Spinal cord (tissue), 10 donors: ENCODE measurements around the gene NR0B1. TPM values are rescaled to one million over a fixed set of nuclear protein-coding genes. Genes with fewer than 3 reads are reported as not detected.

ENCODE experiments used
- DNase-seq, 6 donors: peaks; one replicate each; pipeline versions ENCODE4 v3.0.0 to v3.0.0-alpha.2; 2013 to 2015; ENCODE audit warnings: low spot score in 6 of 6, low read depth in 4 of 6
- H3K27ac ChIP-seq: one replicate; pipeline ENCODE4 v1.5.1; 2013; ENCODE audit warnings: low read depth, low read length, control low read depth
- H3K27me3 ChIP-seq: one replicate; pipeline ENCODE4 v1.6.1; 2013; ENCODE audit warnings: low read length; ENCODE audit not compliant: control insufficient read depth, insufficient read depth
- H3K36me3 ChIP-seq: one replicate; pipeline ENCODE4 v1.6.1; 2013; ENCODE audit warnings: low read length; ENCODE audit not compliant: control insufficient read depth, insufficient read depth
- H3K4me1 ChIP-seq: one replicate; pipeline ENCODE4 v1.6.1; 2013; ENCODE audit warnings: low read length; ENCODE audit not compliant: control insufficient read depth, insufficient read depth
- H3K4me3 ChIP-seq: one replicate; pipeline ENCODE4 v1.5.1; 2013; ENCODE audit warnings: low read depth, low read length, control low read depth
- H3K9me3 ChIP-seq: one replicate; pipeline ENCODE4 v1.6.1; 2013; ENCODE audit warnings: low read length; ENCODE audit not compliant: control insufficient read depth, insufficient read depth
- WGBS: methylation state at CpG from one replicate; pipeline ENCODE4 v1.1.5; 2013; ENCODE audit warnings: missing lambda C conversion rate; ENCODE audit not compliant: insufficient coverage; 5-methylcytosine and 5-hydroxymethylcytosine counted together
- polyA plus RNA-seq, 2 donors: library from polyadenylated mRNA; unstranded; fragments of 120-200 nt; gene quantifications; one replicate each; pipeline ENCODE4 v1.2.1, GENCODE V29; 2013; ENCODE audit not compliant: insufficient read length in 2 of 2
- total RNA-seq, 2 donors: library from RNA; depleted of rRNA in 1 of 2; stranded (reverse); fragments of 120-200 nt in 1 of 2; fragments of >200 nt in 1 of 2; gene quantifications; one replicate each; pipeline versions ENCODE4 v1.2.3 to v1.2.4, GENCODE V29; 2013 to 2014
- donor health status: healthy.

The NR0B1 gene
- total and polyA plus RNA-seq, 4 donors = 1.4 to 5.2 (median 3.5) TPM

DNA sequence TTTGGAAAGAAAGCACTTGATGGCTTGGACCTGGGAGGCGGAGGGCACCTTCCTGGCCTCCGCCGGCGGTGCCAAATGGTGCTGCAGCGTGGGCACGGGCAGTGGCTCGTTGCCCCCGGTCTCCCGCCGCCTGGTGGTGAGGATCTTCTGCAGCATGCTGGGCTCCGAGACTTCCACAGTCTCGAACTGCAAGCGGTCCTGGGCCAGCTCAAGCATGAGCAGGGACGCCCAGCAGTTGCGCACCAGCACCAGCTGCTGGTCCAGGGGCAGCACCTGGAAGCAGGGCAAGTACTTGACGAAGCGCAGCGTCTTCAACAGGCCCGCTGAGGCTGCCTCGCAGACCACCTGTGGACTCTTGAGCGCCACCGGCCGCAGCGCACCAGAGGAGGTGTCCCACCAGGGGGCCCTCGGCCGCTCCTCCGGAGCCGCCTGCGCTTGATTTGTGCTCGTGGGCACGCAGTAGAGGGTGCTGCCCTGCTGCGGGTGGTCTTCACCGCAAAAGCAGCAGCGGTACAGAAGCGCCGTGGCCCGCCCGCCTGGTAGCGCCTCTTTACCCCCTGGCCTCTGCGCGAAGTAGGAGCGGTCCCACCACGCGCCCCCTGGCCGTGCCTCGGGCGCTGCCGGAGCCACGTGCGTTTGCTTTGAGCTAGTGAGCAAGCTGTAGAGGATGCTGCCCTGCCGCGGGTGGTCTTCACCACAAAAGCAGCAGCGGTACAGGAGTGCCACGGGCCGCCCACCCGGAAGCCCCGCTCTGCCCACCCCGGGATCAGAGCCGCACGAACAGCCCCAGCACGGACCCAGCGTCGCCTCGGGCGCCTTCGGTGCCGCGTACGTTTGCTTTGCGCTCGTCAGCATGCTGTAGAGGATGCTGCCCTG is 689 bp downstream of the NR0B1 start:
- 20% methylated on average over 71 of the region's 71 CpGs for WGBS
- no peak overlapping the region for H3K27ac ChIP-seq
- peak in 2 of 6 donors; percentile 38 to 44 for DNase-seq
- no peaks in the 10 kb centered on the region for H3K9me3 ChIP-seq
- peak overlapping the region; percentile 31 for H3K4me3 ChIP-seq
- peaks cover 10% of the 10 kb centered on the region for H3K4me1 ChIP-seq
- H3K36me3 ChIP-seq = no peaks in the 10 kb centered on the region
- H3K27me3 ChIP-seq = peaks cover 22% of the 10 kb centered on the region

DNA sequence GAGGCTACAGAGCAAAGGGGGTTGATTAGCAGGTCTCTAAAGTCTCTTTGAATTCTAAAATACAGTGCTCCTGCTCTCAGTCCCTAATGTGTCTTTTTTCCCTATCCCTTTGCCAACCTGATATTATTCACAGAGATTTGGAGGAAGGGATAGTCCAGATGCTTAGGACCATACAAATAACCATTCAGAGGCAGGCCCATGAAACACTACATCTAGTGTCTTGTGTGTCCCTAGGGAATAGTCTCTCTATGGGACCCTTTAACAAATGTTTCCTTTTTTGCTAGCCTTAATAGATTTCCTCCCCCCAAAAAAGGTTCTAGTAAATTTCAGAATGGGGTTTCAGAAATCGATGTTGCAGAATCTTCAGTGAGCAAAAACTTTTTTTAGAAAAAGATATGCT is 1.7 kb downstream of the NR0B1 start:
- H3K4me1 ChIP-seq = peaks cover 10% of the 10 kb centered on the region
- H3K4me3 ChIP-seq = no peak overlapping the region
- H3K36me3 ChIP-seq = no peaks in the 10 kb centered on the region
- H3K27ac ChIP-seq = no peak overlapping the region
- peak in 2 of 6 donors; percentile 2 to 10 for DNase-seq
- no CpG with 5 or more reads among the region's 1 CpG for WGBS
- no peaks in the 10 kb centered on the region for H3K9me3 ChIP-seq
- H3K27me3 ChIP-seq = peaks cover 23% of the 10 kb centered on the region

DNA sequence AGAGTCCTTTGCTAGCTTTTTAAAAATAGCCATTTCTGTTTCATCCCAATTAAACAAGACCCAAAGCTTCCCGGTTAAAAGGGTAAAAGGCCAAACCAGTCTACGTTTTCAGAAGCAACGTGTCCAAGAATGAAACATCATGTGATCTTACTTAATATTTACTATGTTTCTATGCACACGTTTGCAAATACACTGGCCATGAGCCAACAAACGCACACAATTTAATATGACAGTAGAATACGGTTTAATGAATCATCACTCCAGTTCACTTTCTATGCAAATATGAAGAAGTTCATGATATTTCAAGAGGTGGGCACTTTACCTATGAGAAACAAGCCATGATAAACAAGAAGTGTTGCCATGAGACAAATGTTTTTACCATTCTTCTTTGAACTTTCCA is 4.3 kb downstream of the NR0B1 start:
- H3K36me3 ChIP-seq = no peaks in the 10 kb centered on the region
- no peak overlapping the region for H3K4me3 ChIP-seq
- H3K27ac ChIP-seq = no peak overlapping the region
- 59% methylated on average over 2 of the region's 6 CpGs for WGBS
- H3K4me1 ChIP-seq = peaks cover 10% of the 10 kb centered on the region
- H3K9me3 ChIP-seq = no peaks in the 10 kb centered on the region
- peaks cover 22% of the 10 kb centered on the region for H3K27me3 ChIP-seq
- no peak for DNase-seq

DNA sequence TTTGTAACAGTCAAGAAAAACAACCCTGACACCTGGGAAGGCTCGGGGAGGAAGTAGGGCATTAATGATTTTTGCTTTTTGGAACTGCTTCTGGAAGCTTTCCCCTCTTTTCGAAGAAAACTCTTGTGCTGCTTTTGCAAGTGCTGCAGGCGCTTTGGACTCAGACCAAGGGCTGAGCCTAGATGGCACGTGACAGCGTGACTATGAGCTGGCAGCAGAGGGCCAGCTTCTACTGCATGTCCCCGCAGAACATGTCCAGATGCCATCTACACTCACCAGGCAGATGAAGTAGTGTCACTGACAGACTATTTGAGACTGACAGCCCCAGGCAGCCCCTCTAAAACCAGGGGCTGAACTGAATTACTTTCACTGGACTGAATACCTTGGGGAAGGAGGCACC is 6.2 kb downstream of the NR0B1 start:
- H3K4me1 ChIP-seq = peaks cover under 1% of the 10 kb centered on the region
- DNase-seq = peak in 2 of 6 donors; percentile 11 to 40
- no peaks in the 10 kb centered on the region for H3K9me3 ChIP-seq
- H3K27me3 ChIP-seq = peaks cover 12% of the 10 kb centered on the region
- H3K4me3 ChIP-seq = no peak overlapping the region
- H3K36me3 ChIP-seq = no peaks in the 10 kb centered on the region
- 55% methylated on average over 6 of the region's 6 CpGs for WGBS
- H3K27ac ChIP-seq = no peak overlapping the region

DNA sequence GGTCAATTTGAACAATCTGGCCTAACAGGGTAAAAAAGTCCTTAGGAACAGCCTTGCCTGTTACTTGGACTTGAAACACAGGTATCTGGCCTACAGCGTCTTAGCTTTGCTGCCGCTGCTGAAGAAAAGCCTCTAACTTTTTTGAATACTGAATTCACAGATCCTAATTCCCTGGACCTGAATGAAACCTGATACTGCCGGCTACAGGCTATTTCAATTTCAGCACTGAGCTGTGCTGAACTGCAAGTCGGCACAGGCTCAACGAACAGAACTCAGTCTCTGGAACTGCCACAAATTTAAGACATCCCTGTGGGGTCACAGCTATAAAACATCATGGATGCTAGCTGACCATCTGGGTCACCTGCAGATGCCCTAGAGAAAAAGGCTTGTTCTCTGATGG is 7.2 kb downstream of the NR0B1 start:
- H3K4me3 ChIP-seq = no peak overlapping the region
- peaks cover 9% of the 10 kb centered on the region for H3K27me3 ChIP-seq
- no peak overlapping the region for H3K27ac ChIP-seq
- no peaks in the 10 kb centered on the region for H3K36me3 ChIP-seq
- H3K9me3 ChIP-seq = no peaks in the 10 kb centered on the region
- H3K4me1 ChIP-seq = no peaks in the 10 kb centered on the region
- WGBS = 33% methylated on average over 5 of the region's 5 CpGs
- peak in 2 of 6 donors; percentile 7 to 62 for DNase-seq

DNA sequence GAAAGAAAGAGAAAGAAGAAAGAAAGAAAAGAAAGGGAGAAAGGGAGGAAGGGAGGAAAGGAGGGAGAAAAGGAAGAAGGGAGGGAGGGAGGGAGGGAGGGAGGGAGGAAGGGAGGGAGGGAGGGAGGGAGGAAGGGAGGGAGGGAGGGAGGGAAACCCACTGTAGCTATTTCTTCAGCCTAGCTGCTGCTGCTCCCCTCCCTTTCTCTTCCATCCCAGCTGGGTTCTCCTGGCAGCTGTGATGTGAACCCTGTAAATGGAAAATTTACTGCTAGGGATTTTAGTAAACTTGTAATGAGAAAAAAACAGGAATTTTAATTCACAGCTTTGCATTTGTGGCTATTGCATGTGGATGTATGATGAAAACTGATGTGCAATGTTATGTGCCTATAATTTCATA is 8.0 kb downstream of the NR0B1 start:
- Histone ChIP-seq H3K4me3 (no peak overlapping the region), H3K36me3 (no peaks in the 10 kb centered on the region), H3K4me1 (no peaks in the 10 kb centered on the region), H3K9me3 (no peaks in the 10 kb centered on the region), H3K27ac (no peak overlapping the region), H3K27me3 (peaks cover 5% of the 10 kb centered on the region)
- peak in 1 of 6 donors; percentile 8 for DNase-seq

DNA sequence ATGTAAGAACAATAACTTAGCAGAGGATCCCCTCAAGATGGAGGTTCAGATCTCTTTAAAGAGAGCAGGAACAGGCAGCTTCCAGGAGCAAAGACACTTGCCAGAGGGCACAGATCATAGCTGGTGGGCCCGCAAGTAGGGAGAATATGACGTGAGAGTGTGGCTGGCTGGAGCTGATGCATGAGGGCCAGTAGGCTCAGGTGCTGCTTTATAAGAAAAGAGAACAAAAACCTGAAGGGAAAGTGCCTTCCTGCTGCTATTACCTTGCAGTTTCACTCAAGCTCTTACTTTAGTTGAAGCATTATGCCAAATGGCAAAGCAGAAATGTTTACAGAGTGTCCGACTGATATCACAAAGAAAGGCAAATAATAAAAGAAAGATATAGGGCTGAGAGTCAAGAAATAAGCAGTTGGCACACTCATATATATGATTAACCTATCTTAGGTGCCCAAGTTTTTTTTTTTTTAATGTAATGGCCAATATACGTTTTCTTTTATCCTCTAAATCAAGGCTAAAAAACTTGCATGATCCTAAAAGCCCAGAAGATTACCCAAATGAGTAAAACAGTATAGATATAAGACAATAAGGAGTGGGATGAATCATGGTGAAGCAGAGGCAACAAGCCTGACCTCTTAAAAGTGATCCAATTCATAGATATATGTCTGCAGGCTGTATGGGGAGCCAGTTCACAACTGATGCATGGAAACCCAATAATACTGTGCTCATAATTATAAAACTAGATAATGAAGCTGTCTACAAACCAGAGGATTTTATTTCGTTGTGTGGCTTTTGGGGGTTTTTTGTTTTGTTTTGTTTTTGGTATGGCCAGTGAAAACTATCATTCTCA is 12.6 kb downstream of the NR0B1 start:
- peak in 1 of 6 donors; percentile 1 for DNase-seq
- no peaks in the 10 kb centered on the region for H3K4me1 ChIP-seq
- WGBS = no CpG with 5 or more reads among the region's 5 CpGs

DNA sequence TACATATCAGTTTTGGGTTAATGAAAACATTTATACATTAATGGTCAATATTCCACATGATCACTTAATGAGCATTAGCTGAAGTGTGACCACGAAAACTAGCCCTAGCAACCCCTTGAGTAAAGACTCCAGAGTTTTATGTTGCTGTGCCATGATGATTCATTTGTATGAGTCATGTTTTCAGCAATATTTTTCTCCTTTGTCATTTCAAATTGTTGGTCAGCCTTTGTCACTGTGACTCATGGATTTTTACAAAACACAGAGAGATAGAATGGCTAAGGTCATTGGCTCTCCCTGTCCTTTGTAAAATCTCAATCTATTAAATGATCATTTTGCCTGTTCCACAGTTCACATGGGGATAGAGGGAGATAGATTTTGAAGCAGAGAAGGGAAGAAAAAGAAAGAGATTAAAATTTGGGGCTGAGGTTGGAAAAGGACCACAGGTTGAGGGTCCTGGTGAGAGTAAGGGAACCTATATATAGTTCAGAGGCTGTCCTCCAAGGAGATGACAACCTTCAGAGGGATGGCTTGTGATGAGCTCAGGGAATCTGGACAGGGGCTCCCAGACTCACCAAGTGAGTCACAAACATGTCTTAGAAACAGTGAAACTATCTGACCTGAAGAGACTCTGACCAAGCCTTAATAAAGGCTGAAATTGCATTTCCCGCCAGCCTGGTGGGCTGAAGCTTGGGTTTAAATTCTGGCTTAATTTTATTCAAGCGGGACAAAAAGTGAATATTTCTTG is 25.6 kb downstream of the NR0B1 start:
- Histone ChIP-seq H3K9me3 (no peaks in the 10 kb centered on the region), H3K4me3 (no peak overlapping the region), H3K27ac (no peak overlapping the region), H3K4me1 (no peaks in the 10 kb centered on the region), H3K36me3 (no peaks in the 10 kb centered on the region), H3K27me3 (no peaks in the 10 kb centered on the region)
- no peak for DNase-seq
- no CpG with 5 or more reads among the region's 3 CpGs for WGBS

More for the DNA sequence above, 12.6 kb downstream of the NR0B1 start:
- Histone ChIP-seq H3K9me3 (no peaks in the 10 kb centered on the region), H3K27me3 (no peaks in the 10 kb centered on the region), H3K36me3 (no peaks in the 10 kb centered on the region), H3K27ac (no peak overlapping the region), H3K4me3 (no peak overlapping the region)

DNA sequence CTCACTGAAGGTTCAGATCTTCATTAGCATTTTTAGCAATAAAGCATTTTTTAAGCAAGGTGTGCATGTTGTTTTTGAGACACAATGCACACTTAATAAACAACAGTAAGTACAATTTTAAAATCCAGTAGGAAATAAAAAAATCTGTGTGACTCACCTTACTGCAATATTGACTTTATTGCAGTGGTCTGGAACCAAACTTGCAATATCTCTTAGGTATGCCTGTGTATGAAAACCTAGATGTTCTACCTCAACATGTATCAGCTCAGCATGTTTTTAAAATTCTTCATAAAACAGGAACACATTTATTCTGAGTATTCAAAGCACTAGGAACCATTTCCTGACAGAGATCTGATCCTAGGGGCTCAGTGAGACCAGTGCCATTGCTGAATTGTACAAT is 26.7 kb downstream of the NR0B1 start:
- H3K27me3 ChIP-seq = no peaks in the 10 kb centered on the region

More for the DNA sequence above, 26.7 kb downstream of the NR0B1 start:
- no peak for DNase-seq
- H3K4me3 ChIP-seq = no peak overlapping the region
- no peaks in the 10 kb centered on the region for H3K36me3 ChIP-seq
- H3K9me3 ChIP-seq = no peaks in the 10 kb centered on the region
- H3K4me1 ChIP-seq = no peaks in the 10 kb centered on the region
- no peak overlapping the region for H3K27ac ChIP-seq
